Fibroblast of pulmonary artery (primary cell): Measurements from ENCODE around the gene BAHCC1.
A peak's percentile ranks its signal among the peaks of the same experiment; 100 is the strongest.

Experiments
- DNase-seq: peaks from one replicate; pipeline ENCODE4 v3.0.0-alpha.2; 2010; ENCODE audit warnings: low read depth
- H3K4me3 ChIP-seq: replicated peaks from 2 replicates; pipeline ENCODE4 v1.5.1; 2011; ENCODE audit warnings: low read depth, mild to moderate bottlenecking, control low read depth, low read length, moderate library complexity
- TF ChIP-seq, protein P1 (sequence below): IDR thresholded peaks from 2 replicates; pipeline ENCODE4 v1.5.1; 2011; ENCODE audit warnings: mild to moderate bottlenecking, control low read depth, low read length, inconsistent platforms; ENCODE audit errors: missing control alignments

The BAHCC1 gene

DNA sequence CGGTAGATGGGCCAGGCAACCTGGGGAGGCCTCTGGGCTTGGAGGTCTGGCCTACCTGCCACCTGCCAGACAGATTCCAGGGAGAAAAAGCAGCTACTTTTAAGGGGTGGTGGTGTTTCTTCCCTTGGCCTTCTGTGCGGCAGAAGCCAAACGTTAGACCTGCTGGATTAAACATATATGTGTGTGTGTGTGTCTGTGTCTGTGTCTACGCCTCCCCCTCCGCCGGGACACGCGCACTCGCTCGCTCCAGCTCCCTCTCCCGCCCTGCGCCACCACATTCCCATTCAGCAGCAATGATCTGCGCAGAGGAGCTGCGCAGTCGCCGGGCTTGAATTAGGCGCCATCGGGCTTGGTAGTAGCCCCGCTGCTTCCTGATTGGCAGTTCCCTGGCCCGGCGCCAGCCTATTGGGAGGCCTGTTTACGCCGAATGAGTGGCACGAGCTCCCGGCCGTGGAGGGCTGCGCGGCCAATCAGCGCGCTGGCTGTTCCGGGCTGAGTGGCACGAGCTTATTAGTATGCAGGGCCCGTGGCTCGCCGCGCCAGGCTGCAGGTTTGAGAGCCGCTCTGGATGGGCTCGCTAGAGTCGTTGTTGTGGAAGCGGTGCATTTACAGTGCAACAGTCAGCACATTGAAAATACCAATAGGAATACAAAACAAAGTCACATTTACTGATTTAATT is at the start of gene BAHCC1:
Gene BAHCC1, plus strand, starts transcription at position 537 of the 679 bp plus-strand sequence. CDS start 4,283 bp downstream, outside the sequence.
- peak within 1 kb of the TSS; percentile 71 for H3K4me3 ChIP-seq
- TF ChIP-seq, protein P1, sequence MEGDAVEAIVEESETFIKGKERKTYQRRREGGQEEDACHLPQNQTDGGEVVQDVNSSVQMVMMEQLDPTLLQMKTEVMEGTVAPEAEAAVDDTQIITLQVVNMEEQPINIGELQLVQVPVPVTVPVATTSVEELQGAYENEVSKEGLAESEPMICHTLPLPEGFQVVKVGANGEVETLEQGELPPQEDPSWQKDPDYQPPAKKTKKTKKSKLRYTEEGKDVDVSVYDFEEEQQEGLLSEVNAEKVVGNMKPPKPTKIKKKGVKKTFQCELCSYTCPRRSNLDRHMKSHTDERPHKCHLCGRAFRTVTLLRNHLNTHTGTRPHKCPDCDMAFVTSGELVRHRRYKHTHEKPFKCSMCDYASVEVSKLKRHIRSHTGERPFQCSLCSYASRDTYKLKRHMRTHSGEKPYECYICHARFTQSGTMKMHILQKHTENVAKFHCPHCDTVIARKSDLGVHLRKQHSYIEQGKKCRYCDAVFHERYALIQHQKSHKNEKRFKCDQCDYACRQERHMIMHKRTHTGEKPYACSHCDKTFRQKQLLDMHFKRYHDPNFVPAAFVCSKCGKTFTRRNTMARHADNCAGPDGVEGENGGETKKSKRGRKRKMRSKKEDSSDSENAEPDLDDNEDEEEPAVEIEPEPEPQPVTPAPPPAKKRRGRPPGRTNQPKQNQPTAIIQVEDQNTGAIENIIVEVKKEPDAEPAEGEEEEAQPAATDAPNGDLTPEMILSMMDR, result no peak
- DNase-seq, result peak; percentile 100

DNA sequence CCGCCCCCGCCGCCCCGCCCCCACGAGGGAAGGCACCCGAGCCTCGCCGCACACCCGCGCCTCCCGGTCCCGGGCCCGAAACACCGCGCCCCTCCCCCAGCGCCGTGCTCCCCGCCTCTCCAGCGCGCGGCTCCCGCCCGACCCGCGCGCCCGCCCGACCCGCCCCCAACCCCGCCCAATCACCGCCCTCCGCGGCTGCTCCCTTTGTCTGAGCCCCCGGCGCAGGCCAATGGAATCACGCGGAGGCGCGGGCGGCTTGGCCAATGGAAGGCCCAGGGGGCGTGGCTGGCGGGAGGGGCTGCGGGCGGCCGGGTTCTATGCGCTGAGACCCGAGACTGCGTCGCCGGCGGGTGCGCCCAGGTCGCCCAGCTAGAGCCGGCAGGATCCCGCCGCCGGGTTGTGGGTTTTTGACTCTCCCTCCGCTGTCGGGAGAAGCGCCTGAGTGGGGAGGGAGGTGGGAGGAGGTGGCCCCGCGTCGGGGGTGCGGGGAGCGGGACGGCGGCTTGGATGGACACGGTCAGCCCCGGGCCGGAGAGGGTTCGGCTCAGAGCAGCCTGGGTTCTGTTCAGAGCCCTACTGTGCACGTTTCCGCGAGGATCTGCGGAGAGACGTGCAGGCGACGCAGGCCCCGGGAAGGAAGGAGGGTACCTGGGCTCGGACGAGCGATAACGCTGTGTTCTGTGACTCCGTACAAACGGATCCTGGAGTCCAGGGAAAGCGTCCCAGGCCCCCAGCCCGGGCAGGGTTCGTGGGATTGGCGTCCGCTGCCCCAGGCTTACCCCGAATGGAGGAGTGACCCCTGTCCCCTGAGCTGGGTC is 49.0 kb upstream of the BAHCC1 start:
- TF ChIP-seq, protein P1, result no peak
- peak; percentile 96 for DNase-seq
- peak overlapping the region; percentile 62 for H3K4me3 ChIP-seq

GRCh38 chr17:81346908-81347349 is 48.3 kb upstream of the BAHCC1 start:
- TF ChIP-seq, protein P1, result no peak
- no peak for DNase-seq
- H3K4me3 ChIP-seq, result peak overlapping the region; percentile 62

- no peak overlapping the region for H3K4me3 ChIP-seq
- TF ChIP-seq, protein P1, result no peak
Observed at GRCh38 chr17:81347437-81347836, 47.8 kb upstream of the BAHCC1 start.

DNA sequence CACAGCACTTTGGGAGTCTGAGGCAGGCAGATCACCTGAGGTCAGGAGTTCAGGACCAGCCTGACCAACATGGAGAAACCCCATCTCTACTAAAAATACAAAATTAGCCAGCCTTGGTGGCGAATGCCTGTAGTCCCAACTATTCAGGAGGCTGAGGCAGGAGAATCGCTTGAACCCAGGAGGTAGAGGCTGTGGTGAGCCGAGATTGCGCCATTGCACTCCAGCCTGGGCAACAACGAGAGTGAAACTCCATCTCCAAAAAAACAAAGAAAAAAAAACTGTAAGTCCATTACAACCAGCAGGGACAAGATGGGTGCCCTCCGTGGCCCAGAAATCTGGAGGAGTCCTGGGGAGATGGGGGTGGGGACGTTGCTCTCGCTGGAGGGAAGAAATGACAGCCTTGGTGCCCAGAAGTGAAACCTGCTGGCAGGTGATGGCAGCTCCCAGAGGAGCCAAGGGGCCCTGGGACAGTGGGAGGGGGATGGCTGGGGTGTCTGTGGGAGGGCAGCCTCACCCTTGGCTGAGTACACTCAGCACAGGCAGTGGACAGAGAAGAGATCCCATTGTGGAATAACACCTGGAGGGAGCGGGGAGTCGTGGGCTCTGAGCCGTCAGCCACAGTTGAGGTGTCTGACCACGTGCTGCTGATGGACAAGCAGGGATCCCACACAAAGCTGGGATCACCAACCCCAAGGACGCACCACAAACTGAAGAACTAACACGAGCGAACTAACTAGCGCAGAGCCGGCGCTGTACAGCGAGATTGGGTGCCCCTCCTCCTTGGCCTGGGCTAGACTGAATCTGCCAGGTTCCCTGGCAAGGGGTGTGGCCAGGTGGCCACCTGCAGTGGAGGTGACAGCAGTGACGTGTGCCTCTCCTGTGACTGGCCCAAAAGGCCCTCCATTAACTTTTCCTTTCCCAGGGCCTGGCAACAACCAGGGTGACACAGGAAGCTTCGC is 46.9 kb upstream of the BAHCC1 start:
- TF ChIP-seq, protein P1, result no peak
- no peak for DNase-seq
- H3K4me3 ChIP-seq, result no peak overlapping the region

More at GRCh38 chr17:81347437-81347836, 47.8 kb upstream of the BAHCC1 start:
- DNase-seq, result no peak
